Hepatocyte (in vitro differentiated cells): Measurements from ENCODE around the gene LRSAM1.

Source experiments
- CTCF ChIP-seq: fragments of 200-600 bp; sonication (generic); IDR thresholded peaks from 2 replicates; pipeline ENCODE4 v1.5.1; 2016; ENCODE audit warnings: antibody characterized with exemption, mild to moderate bottlenecking; ENCODE audit not compliant: poor library complexity
- EZH2 ChIP-seq: fragments of 200-600 bp; sonication (generic); IDR thresholded peaks from 2 replicates; pipeline ENCODE4 v1.6.1; 2016; ENCODE audit warnings: antibody characterized with exemption, mild to moderate bottlenecking, borderline replicate concordance

- TF ChIP-seq EZH2 (no peak), CTCF (no peak)
Measured at GRCh38 chr9:127521919-127522304, 70.6 kb downstream of the LRSAM1 start.
